Transverse colon (tissue), 4 donors: ENCODE results near the gene TRAF7. TPM values are rescaled to one million over a fixed set of nuclear protein-coding genes. Genes with fewer than 3 reads are reported as not detected.

Experiments
- DNase-seq: peaks from one replicate; pipeline ENCODE4 v3.0.0-alpha.2; 2019
- H3K27ac ChIP-seq, 4 donors: fragments of 200-600 bp; sonication (generic); 2 replicates each; pipeline ENCODE4 v1.5.1; 2016 to 2018; ENCODE audit warnings: inconsistent platforms in 4 of 4
- H3K27me3 ChIP-seq: fragments of 200-600 bp; sonication (generic); 2 replicates; pipeline ENCODE4 v1.5.1; 2017; ENCODE audit warnings: inconsistent platforms
- H3K36me3 ChIP-seq, 4 donors: fragments of 200-600 bp; sonication (generic); 2 replicates each; pipeline ENCODE4 v1.5.1; 2017 to 2019; ENCODE audit warnings: inconsistent platforms in 4 of 4
- H3K4me1 ChIP-seq, 4 donors: fragments of 200-600 bp; sonication (generic); 2 replicates each; pipeline ENCODE4 v1.5.1; 2017 to 2020; ENCODE audit warnings: inconsistent platforms in 4 of 4
- H3K4me3 ChIP-seq, 4 donors: fragments of 200-600 bp; sonication (generic); 1 replicate in 1 of 4; 2 replicates in 3 of 4; pipeline versions ENCODE4 v1.5.1 to v1.6.1; 2017 to 2019; ENCODE audit warnings: inconsistent platforms in 4 of 4
- H3K9me3 ChIP-seq, 2 donors: fragments of 200-600 bp; sonication (generic); 2 replicates each; pipeline ENCODE4 v1.5.1; 2017 to 2019; ENCODE audit warnings: inconsistent platforms in 2 of 2
- CTCF ChIP-seq, 5 experiments: fragments of 200-600 bp in 3 of 5; fragments of 450-650 bp in 2 of 5; sonication (generic) in 3 of 5; IDR thresholded peaks; 1 replicate in 2 of 5; 2 replicates in 3 of 5; pipeline ENCODE4 v1.5.1; 2016 to 2017; ENCODE audit warnings: antibody characterized with exemption in 5 of 5, inconsistent platforms in 3 of 5, mild to moderate bottlenecking in 2 of 5, moderate library complexity in 1 of 5
- EP300 ChIP-seq: sonication (generic); formaldehyde crosslinking; IDR thresholded peaks from one replicate; pipeline ENCODE4 v1.6.1; 2017; ENCODE audit warnings: antibody characterized with exemption, low read depth
- POLR2A ChIP-seq: fragments of 450-650 bp; IDR thresholded peaks from one replicate; pipeline ENCODE4 v1.6.1; 2016; ENCODE audit warnings: antibody characterized with exemption, mild to moderate bottlenecking, moderate library complexity
- POLR2AphosphoS5 ChIP-seq, 3 donors: sonication (generic); formaldehyde crosslinking; IDR thresholded peaks; one replicate each; pipeline ENCODE4 v1.6.1; 2016; ENCODE audit warnings: antibody characterized with exemption in 3 of 3
- WGBS, 2 donors: methylation state at CpG; one replicate each; pipeline ENCODE4 v1.1.5; 2018; ENCODE audit warnings: low coverage in 1 of 2; 5-methylcytosine and 5-hydroxymethylcytosine counted together
- in situ Hi-C, 4 donors: fragments of 200-750 bp; cut with MboI; loops; one replicate each; pipeline versions ENCODE4 v1.15.0 to v1.15.1; 2017; ENCODE audit warnings: low sequenced_read_pairs in 3 of 4, low pct_ligation_motif_present in 1 of 4, low pct_unique_long_range_greater_than_20kb in 1 of 4
- intact Hi-C: fragments of 100-400 bp; cut with DNase I; formaldehyde crosslinking; loops from one replicate; pipeline ENCODE4 v1.15.1; 2023; ENCODE audit warnings: low total_unique reads
- total RNA-seq, 4 donors: library from RNA; depleted of rRNA; stranded (reverse); fragments of >200 nt; gene quantifications; one replicate each; pipeline ENCODE4 v1.1.0, GENCODE V29; 2016

The TRAF7 gene
- total RNA-seq, 4 donors from 2014 or later = 43.4 to 80.4 (median 63.0) TPM

DNA sequence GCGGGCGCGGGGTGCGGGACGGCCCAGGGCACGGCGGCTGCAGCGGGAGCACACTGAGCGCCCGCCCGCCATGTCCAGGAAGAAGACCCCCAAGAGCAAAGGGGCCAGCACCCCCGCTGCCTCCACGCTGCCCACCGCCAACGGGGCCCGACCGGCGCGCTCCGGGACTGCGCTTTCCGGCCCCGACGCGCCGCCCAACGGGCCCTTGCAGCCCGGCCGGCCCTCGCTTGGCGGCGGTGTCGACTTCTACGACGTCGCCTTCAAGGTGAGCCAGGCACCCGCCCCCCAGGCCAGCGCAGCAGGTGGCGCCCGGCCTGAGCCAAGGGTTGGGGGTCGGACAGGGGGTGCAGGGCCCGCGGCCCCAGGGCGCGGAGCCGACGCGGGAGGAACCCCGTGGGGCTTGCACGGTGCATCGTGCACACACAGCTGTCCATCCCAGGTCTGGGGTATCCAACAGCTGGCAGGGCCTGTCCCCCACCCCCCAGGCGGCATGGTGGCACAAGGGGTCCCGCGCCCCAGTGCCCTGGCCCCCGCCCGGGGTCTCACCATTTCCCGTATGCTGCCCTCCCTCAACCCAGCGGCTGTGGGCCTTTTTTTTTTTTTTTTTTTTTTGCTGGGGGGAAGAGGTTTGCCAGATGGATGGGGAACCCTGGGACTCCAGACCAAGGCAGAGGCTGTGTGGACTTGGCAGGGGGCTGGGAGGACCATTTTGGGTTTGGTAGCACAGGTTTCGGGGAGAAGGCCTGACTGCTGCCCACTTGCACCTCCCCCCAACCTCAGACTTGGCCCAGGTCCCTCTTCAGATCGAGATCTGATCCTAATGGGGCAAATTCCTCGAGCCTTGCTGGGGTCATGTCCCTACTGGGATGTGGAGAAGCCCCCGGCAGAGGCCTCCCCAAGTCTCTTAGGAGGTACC, 6.6 kb upstream of the TRAF7 start:
- peak overlapping the region; percentile 63 to 94 (median 80) for H3K27ac ChIP-seq
- WGBS, 2 donors = 4% methylated on average over 32 of the region's 62 CpGs; no CpG with 5 or more reads in 1 of the 2 donors
- in situ Hi-C loops (loop anchor here (10.0 to 25.0 kb wide), 3 partner anchors 124 to 137 kb away; partner anchors contain the start of genes NHERF2 (in 2 of the 4), NPW (in 2 of the 4) and ZNF598 (in 1 of the 4)), intact Hi-C loops (no loop called here)
- H3K4me1 ChIP-seq = peaks cover 43 to 64% (median 59%) of the 10 kb centered on the region in 4 donors
- DNase-seq = no peak
- no peaks in the 10 kb centered on the region for H3K27me3 ChIP-seq
- TF ChIP-seq POLR2A = no peak
- peak in 1 of 5 experiments; percentile 12 for TF ChIP-seq CTCF (IDR thresholded peaks at IDR 0.05)
- H3K9me3 ChIP-seq = no peaks in the 10 kb centered on the region
- no peaks in the 10 kb centered on the region for H3K36me3 ChIP-seq
- H3K4me3 ChIP-seq = peak overlapping the region; percentile 20 to 64 (median 43)

DNA sequence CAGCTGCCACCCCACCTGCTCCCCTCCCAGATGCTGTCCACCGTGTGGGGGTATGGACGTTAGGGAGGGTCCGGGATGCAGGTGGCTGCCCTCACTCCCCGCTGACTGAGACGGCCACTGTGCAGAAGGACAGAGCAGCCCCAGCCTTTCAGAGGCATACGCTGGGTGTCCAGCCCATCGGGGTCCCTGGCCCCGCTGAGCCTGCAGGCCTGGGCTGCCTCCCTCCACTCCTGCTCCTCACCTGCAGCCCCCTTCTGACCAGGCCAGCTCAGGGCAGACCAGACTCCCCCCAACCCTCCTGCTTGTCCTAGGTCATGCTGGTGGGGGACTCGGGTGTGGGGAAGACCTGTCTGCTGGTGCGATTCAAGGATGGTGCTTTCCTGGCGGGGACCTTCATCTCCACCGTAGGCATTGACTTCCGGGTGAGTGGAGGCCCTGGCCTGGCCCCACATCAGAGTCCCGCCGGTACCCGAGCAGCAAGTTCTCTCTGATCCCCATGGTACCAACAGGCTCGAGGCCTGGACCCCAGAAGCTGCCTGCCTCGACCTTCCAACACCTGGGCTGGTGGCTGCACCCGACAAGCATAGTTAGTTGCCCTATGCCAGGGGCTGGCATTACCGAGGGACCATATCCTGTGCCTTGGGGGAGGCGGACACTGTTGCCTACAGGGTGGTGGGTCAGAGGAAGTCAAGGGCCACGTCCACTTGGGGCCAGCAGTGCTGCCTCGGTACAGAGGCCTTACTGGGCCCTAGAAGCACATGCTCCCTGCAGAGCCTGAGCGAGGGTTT, 5.8 kb upstream of the TRAF7 start:
- peaks cover 47 to 72% (median 67%) of the 10 kb centered on the region in 4 donors for H3K4me1 ChIP-seq
- in situ Hi-C loops = loop anchor here (10.0 to 25.0 kb wide), 4 partner anchors 125 to 337 kb away; partner anchors contain the start of genes NHERF2 (in 2 of the 4), NPW (in 2 of the 4), TBC1D24 (in 1 of the 4) and ZNF598 (in 1 of the 4)
- intact Hi-C loops = loop anchor here (5.0 kb wide), 1 partner anchor 123 kb away; the partner anchor contains the start of gene NHERF2
- peak overlapping the region; percentile 80 to 94 (median 92) for H3K27ac ChIP-seq
- H3K9me3 ChIP-seq = no peaks in the 10 kb centered on the region
- 55% methylated on average over 22 of the region's 24 CpGs; no CpG with 5 or more reads in 1 of the 2 donors for WGBS, 2 donors
- no peaks in the 10 kb centered on the region for H3K27me3 ChIP-seq
- TF ChIP-seq POLR2A (no peak), POLR2AphosphoS5 (IDR thresholded peaks at IDR 0.05) (no peak), EP300 (no peak), CTCF (IDR thresholded peaks at IDR 0.05) (no peak)
- peak overlapping the region in 1 of 4 donors; percentile 64 for H3K4me3 ChIP-seq
- no peak for DNase-seq
- no peaks in the 10 kb centered on the region for H3K36me3 ChIP-seq

DNA sequence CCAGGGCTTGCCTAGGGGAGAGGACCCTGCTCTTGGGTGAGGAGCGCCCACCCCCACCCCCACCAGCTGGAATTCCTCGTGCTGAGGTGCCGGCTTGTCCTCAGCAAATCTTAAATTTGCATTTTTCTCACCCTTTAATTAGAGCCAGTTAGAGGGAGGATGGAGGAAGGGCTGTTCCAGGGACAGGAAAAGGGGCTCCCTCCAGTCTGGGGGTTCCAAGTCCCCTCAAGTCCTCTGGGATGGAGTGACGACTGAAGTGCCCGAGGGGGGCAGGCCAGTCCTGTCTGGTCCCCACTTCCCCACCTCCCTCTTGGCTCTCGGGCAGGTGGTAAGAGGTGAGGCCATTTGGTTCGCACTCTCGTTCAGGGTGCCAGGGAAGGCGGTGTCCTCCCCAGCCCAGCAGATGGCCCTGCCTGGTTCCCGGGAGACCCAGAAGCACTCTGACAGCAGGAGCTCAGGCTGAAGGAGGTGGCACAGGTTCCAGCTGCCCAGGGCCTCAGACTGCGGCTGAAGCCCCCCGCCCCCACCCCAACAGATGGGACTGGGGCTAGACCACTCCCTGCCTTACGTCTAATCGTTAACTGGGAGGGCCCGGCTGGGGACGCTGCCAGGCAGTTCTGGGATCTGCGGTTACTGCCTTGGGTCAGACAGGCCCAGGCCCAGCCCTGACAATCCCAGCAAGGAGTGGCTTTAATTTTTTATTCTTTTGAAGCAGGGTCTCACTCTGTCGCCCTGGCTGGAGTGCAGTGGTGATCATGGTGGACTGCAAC, 5.0 kb upstream of the TRAF7 start:
- no peaks in the 10 kb centered on the region for H3K27me3 ChIP-seq
- WGBS, 2 donors = 33% methylated on average over 15 of the region's 18 CpGs; no CpG with 5 or more reads in 1 of the 2 donors
- intact Hi-C loops (loop anchor here (5.0 kb wide), 1 partner anchor 123 kb away; the partner anchor contains the start of gene NHERF2), in situ Hi-C loops (loop anchor here in 1 of 4 donors (25.0 kb wide), 1 partner anchor 337 kb away; the partner anchor contains the start of gene TBC1D24)
- H3K9me3 ChIP-seq = no peaks in the 10 kb centered on the region
- peak; percentile 62 for DNase-seq
- H3K4me1 ChIP-seq = peaks cover 47 to 72% (median 67%) of the 10 kb centered on the region in 4 donors
- H3K36me3 ChIP-seq = no peaks in the 10 kb centered on the region
- peak; percentile 22 to 48 (median 32) for TF ChIP-seq POLR2AphosphoS5 (IDR thresholded peaks at IDR 0.05)
- no peak for TF ChIP-seq EP300
- no peak for TF ChIP-seq CTCF (IDR thresholded peaks at IDR 0.05)
- no peak for TF ChIP-seq POLR2A
- H3K4me3 ChIP-seq = no peak overlapping the region
- H3K27ac ChIP-seq = peak overlapping the region; percentile 80 to 94 (median 92)
